GM12878 (cell line): Measurements from ENCODE around the gene CD99.

Experiments used
- EP300 ChIP-seq, 2 experiments: fragments of 150-350 bp in 1 of 2; IDR thresholded peaks; 2 replicates each; pipeline ENCODE4 v1.6.1; 2011 to 2012; ENCODE audit warnings: low read depth in 2 of 2, low read length in 2 of 2, borderline replicate concordance in 1 of 2, improper control_type of control experiment in 1 of 2, inconsistent platforms in 1 of 2; ENCODE audit not compliant: control insufficient read depth in 1 of 2
- NR2C2 ChIP-seq: IDR thresholded peaks from 2 replicates; pipeline ENCODE4 v1.6.1; 2011; ENCODE audit warnings: borderline replicate concordance, low read depth; ENCODE audit not compliant: control insufficient read depth, insufficient read length
- POLR2AphosphoS5 ChIP-seq: IDR thresholded peaks from 2 replicates; pipeline ENCODE4 v1.6.1; 2011; ENCODE audit warnings: mild to moderate bottlenecking, low read length, inconsistent platforms
- TF ChIP-seq, protein P1 (sequence below), 3 experiments: IDR thresholded peaks in 2 of 3; conservative IDR thresholded peaks in 1 of 3; 2 replicates each; pipeline ENCODE4 v1.5.1; 2011; ENCODE audit warnings: low read depth in 3 of 3, low read length in 3 of 3, mild to moderate bottlenecking in 3 of 3, control low read depth in 2 of 3, moderate library complexity in 2 of 3, inconsistent platforms in 1 of 3, mixed read lengths in 1 of 3; ENCODE audit not compliant: control insufficient read depth in 2 of 3, insufficient read depth in 1 of 3; ENCODE audit errors: extremely low read depth in 1 of 3

DNA sequence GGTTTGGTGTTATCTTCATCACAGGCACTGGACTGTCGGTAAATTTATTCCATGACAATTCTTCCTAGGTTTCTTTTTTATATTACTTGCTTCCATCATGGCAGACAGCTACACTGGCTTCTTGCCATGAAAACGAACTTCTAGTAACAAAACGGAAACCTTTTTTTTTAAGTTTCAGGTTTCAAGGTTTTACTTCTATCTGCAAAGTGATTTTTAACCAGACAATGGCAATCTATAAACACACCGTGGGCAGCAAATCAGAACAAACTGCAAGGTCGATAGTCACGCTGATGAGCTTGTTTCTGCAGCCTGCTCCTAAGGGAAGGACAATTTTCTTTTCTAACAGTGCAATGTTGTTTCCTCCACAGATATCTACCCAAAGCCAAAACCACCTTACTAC is 90.6 kb downstream of the CD99 start:
- TF ChIP-seq EP300 (IDR thresholded peaks at IDR 0.05; ENCODE audit: borderline replicate concordance in 1 of 2, control insufficient read depth in 1 of 2, low read depth in 2 of 2, low read length in 2 of 2) (no peak), NR2C2 (no peak), POLR2AphosphoS5 (no peak)
- TF ChIP-seq, protein P1, sequence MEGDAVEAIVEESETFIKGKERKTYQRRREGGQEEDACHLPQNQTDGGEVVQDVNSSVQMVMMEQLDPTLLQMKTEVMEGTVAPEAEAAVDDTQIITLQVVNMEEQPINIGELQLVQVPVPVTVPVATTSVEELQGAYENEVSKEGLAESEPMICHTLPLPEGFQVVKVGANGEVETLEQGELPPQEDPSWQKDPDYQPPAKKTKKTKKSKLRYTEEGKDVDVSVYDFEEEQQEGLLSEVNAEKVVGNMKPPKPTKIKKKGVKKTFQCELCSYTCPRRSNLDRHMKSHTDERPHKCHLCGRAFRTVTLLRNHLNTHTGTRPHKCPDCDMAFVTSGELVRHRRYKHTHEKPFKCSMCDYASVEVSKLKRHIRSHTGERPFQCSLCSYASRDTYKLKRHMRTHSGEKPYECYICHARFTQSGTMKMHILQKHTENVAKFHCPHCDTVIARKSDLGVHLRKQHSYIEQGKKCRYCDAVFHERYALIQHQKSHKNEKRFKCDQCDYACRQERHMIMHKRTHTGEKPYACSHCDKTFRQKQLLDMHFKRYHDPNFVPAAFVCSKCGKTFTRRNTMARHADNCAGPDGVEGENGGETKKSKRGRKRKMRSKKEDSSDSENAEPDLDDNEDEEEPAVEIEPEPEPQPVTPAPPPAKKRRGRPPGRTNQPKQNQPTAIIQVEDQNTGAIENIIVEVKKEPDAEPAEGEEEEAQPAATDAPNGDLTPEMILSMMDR (IDR thresholded peaks at IDR 0.05 in 2 of 3, conservative IDR thresholded peaks at IDR 0.05 in 1 of 3; ENCODE audit: control insufficient read depth in 2 of 3, extremely low read depth in 1 of 3, insufficient read depth in 1 of 3, low read depth in 3 of 3, low read length in 3 of 3), result no peak
